ENCODE results near the gene REEP2.

Gene REEP2

GRCh38 chr5:138457531-138458275 is 18.8 kb downstream of the REEP2 start:
- peak overlapping the region; percentile 40 for H3K4me3 Mint-ChIP-seq
- H3K36me3 Mint-ChIP-seq (ENCODE audit: low read depth) = no peaks in the 10 kb centered on the region
- peak overlapping the region; percentile 100 for H3K27ac Mint-ChIP-seq
- no peaks in the 10 kb centered on the region for H3K27me3 Mint-ChIP-seq
- no peaks in the 10 kb centered on the region for H3K9me3 Mint-ChIP-seq
- H3K4me1 Mint-ChIP-seq (ENCODE audit: low read depth) = peaks cover 46% of the 10 kb centered on the region
- DNase-seq = no peak

DNA sequence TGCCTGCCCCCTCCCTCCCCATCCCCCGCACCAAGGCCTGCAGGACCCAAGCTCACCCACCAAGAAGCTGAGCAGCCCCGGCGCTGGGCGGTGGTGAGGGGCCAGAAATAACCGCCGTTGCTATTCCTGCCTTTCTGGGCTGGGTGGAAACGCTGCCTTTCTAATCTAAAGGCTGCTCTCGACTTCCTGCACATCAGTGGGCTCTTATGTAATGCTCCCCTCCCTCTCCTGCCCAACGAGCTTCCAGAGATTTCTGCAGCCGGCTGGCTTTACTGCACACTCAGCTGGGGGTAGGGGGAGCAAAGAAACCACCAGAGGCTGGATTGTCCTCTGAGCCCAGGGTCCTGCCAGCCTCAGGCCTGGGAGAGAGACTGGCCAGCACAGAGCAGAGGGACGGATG is 19.5 kb downstream of the REEP2 start:
- Mint-ChIP-seq H3K9me3 (no peaks in the 10 kb centered on the region), H3K27me3 (no peaks in the 10 kb centered on the region), H3K4me1 (ENCODE audit: low read depth) (peaks cover 48% of the 10 kb centered on the region), H3K36me3 (ENCODE audit: low read depth) (no peaks in the 10 kb centered on the region), H3K27ac (peak overlapping the region; percentile 100), H3K4me3 (peak overlapping the region; percentile 76)
- DNase-seq = no peak

- Mint-ChIP-seq H3K27ac (peak overlapping the region; percentile 100), H3K27me3 (no peaks in the 10 kb centered on the region), H3K36me3 (ENCODE audit: low read depth) (no peaks in the 10 kb centered on the region), H3K9me3 (no peaks in the 10 kb centered on the region), H3K4me3 (peak overlapping the region; percentile 76), H3K4me1 (ENCODE audit: low read depth) (peaks cover 51% of the 10 kb centered on the region)
- DNase-seq = no peak
Observed at GRCh38 chr5:138458856-138459255, 20.0 kb downstream of the REEP2 start.

GRCh38 chr5:138459311-138459933 is 20.6 kb downstream of the REEP2 start:
- no peaks in the 10 kb centered on the region for H3K9me3 Mint-ChIP-seq
- DNase-seq = peak; percentile 89
- H3K4me1 Mint-ChIP-seq (ENCODE audit: low read depth) = peaks cover 51% of the 10 kb centered on the region
- H3K4me3 Mint-ChIP-seq = peak overlapping the region; percentile 76
- H3K27ac Mint-ChIP-seq = peak overlapping the region; percentile 100
- no peaks in the 10 kb centered on the region for H3K27me3 Mint-ChIP-seq
- no peaks in the 10 kb centered on the region for H3K36me3 Mint-ChIP-seq (ENCODE audit: low read depth)

- Mint-ChIP-seq H3K27me3 (no peaks in the 10 kb centered on the region), H3K27ac (peak overlapping the region; percentile 100), H3K9me3 (no peaks in the 10 kb centered on the region), H3K4me3 (no peak overlapping the region), H3K36me3 (ENCODE audit: low read depth) (no peaks in the 10 kb centered on the region), H3K4me1 (ENCODE audit: low read depth) (peaks cover 51% of the 10 kb centered on the region)
- no peak for DNase-seq
Observed at GRCh38 chr5:138460032-138460693, 21.3 kb downstream of the REEP2 start.

- H3K4me3 Mint-ChIP-seq = no peak overlapping the region
- H3K27me3 Mint-ChIP-seq = no peaks in the 10 kb centered on the region
- H3K9me3 Mint-ChIP-seq = no peaks in the 10 kb centered on the region
- peaks cover 54% of the 10 kb centered on the region for H3K4me1 Mint-ChIP-seq (ENCODE audit: low read depth)
- H3K27ac Mint-ChIP-seq = peak overlapping the region; percentile 41
- DNase-seq = no peak
- H3K36me3 Mint-ChIP-seq (ENCODE audit: low read depth) = peaks cover 8% of the 10 kb centered on the region
Observed at GRCh38 chr5:138461343-138462125, 22.7 kb downstream of the REEP2 start.

- peak; percentile 48 for DNase-seq
- no peaks in the 10 kb centered on the region for H3K27me3 Mint-ChIP-seq
- peaks cover 64% of the 10 kb centered on the region for H3K4me1 Mint-ChIP-seq (ENCODE audit: low read depth)
- H3K36me3 Mint-ChIP-seq (ENCODE audit: low read depth) = peaks cover 28% of the 10 kb centered on the region
- no peaks in the 10 kb centered on the region for H3K9me3 Mint-ChIP-seq
- peak overlapping the region; percentile 95 for H3K27ac Mint-ChIP-seq
- peak overlapping the region; percentile 85 for H3K4me3 Mint-ChIP-seq
Observed at GRCh38 chr5:138463419-138464007, 24.7 kb downstream of the REEP2 start.

DNA sequence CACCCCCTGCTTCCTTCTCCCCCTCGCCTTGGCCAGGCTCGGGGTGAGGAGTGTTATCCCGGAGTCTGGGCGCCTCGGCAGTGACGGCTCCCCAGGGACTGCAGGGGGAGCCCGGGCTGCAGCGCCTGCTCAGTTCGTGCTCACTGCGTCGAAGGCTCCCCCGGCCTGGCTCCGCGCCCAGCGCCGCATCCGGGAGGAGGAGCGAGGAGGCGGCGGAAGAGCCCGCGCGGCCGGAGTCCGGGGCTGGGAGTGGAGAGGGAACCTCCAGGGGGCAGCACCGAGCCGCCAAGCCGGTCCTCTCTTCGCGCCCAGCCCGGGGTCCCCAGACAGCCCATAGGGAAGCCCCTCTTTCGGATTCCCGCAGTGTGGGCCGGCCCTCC is 25.1 kb downstream of the REEP2 start:
- H3K9me3 Mint-ChIP-seq = no peaks in the 10 kb centered on the region
- H3K36me3 Mint-ChIP-seq (ENCODE audit: low read depth) = peaks cover 31% of the 10 kb centered on the region
- peak overlapping the region; percentile 95 for H3K27ac Mint-ChIP-seq
- DNase-seq = peak; percentile 96
- H3K27me3 Mint-ChIP-seq = no peaks in the 10 kb centered on the region
- H3K4me3 Mint-ChIP-seq = peak overlapping the region; percentile 85
- peaks cover 61% of the 10 kb centered on the region for H3K4me1 Mint-ChIP-seq (ENCODE audit: low read depth)

DNA sequence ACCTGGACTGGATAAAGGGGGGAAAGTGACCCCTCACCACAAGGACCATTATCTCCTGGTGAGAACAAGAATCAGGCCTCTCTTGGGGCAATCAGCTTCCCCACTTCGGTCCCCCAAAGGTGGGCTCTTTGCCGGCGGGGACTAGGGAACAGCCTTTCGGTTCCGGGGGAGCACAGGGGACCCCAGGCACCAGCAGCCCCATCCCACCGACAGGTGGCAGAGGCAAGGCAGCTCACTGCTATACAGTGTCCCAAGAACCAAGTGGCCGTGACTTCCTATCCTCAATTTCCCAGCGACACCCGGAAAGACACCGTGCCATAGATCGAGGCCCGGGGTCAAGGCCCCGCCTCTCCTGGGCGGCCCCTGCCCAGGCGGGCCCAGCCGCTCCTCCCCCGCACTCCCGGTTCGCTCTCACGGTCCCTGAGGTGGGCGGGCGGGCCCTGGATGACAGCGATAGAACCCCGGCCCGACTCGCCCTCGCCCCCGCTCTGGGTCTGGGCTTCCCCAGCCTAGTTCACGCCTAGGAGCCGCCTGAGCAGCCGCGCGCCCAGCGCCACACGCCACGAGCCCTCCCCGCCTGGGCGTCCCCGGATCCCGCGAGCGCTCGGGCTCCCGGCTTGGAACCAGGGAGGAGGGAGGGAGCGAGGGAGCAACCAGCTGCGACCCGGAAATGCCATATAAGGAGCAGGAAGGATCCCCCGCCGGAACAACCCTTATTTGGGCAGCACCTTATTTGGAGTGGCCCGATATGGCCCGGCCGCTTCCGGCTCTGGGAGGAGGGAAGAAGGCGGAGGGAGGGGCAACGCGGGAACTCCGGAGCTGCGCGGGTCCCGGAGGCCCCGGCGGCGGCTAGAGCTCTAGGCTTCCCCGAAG is 25.8 kb downstream of the REEP2 start:
- peak; percentile 97 for DNase-seq
- no peaks in the 10 kb centered on the region for H3K27me3 Mint-ChIP-seq
- H3K4me3 Mint-ChIP-seq = peak overlapping the region; percentile 85
- peak overlapping the region; percentile 95 for H3K27ac Mint-ChIP-seq
- no peaks in the 10 kb centered on the region for H3K9me3 Mint-ChIP-seq
- peaks cover 55% of the 10 kb centered on the region for H3K4me1 Mint-ChIP-seq (ENCODE audit: low read depth)
- peaks cover 33% of the 10 kb centered on the region for H3K36me3 Mint-ChIP-seq (ENCODE audit: low read depth)

DNA sequence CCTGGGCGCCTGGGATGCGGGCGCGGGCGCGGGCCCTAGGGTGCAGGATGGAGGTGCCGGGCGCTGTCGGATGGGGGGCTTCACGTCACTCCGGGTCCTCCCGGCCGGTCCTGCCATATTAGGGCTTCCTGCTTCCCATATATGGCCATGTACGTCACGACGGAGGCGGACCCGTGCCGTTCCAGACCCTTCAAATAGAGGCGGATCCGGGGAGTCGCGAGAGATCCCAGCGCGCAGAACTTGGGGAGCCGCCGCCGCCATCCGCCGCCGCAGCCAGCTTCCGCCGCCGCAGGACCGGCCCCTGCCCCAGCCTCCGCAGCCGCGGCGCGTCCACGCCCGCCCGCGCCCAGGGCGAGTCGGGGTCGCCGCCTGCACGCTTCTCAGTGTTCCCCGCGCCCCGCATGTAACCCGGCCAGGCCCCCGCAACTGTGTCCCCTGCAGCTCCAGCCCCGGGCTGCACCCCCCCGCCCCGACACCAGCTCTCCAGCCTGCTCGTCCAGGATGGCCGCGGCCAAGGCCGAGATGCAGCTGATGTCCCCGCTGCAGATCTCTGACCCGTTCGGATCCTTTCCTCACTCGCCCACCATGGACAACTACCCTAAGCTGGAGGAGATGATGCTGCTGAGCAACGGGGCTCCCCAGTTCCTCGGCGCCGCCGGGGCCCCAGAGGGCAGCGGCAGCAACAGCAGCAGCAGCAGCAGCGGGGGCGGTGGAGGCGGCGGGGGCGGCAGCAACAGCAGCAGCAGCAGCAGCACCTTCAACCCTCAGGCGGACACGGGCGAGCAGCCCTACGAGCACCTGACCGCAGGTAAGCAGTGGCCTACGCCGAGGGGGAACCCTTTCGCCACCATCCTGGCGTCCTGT is 26.6 kb downstream of the REEP2 start, which contains the start of gene EGR1:
TSS of gene EGR1 (plus strand) at position 219 of the 864 bp plus-strand sequence. CDS start at position 502, 283 bp downstream.
- Mint-ChIP-seq H3K27ac (peak within 1 kb of the TSS; percentile 95), H3K9me3 (no peaks in the 10 kb centered on the region), H3K4me3 (peak within 1 kb of the TSS; percentile 85), H3K4me1 (ENCODE audit: low read depth) (peaks cover 46% of the 10 kb centered on the region), H3K36me3 (ENCODE audit: low read depth) (peaks cover 33% of the 10 kb centered on the region), H3K27me3 (no peaks in the 10 kb centered on the region)
- peak; percentile 97 for DNase-seq

GRCh38 chr5:138466125-138466899 is 27.5 kb downstream of the REEP2 start:
- Mint-ChIP-seq H3K27ac (peak overlapping the region; percentile 95), H3K27me3 (no peaks in the 10 kb centered on the region), H3K4me1 (ENCODE audit: low read depth) (peaks cover 38% of the 10 kb centered on the region), H3K4me3 (peak overlapping the region; percentile 85), H3K36me3 (ENCODE audit: low read depth) (peaks cover 33% of the 10 kb centered on the region), H3K9me3 (no peaks in the 10 kb centered on the region)
- DNase-seq = peak; percentile 55
